ENCODE results near the gene SPSB1. TPM values are rescaled to one million over a fixed set of nuclear protein-coding genes. Genes with fewer than 3 reads are reported as not detected.
A peak's percentile ranks its signal among the peaks of the same experiment; 100 is the strongest.

The SPSB1 gene
- total and polyA plus RNA-seq, 2 experiments from 2014 or later, result 13.5 to 22.7 TPM

DNA sequence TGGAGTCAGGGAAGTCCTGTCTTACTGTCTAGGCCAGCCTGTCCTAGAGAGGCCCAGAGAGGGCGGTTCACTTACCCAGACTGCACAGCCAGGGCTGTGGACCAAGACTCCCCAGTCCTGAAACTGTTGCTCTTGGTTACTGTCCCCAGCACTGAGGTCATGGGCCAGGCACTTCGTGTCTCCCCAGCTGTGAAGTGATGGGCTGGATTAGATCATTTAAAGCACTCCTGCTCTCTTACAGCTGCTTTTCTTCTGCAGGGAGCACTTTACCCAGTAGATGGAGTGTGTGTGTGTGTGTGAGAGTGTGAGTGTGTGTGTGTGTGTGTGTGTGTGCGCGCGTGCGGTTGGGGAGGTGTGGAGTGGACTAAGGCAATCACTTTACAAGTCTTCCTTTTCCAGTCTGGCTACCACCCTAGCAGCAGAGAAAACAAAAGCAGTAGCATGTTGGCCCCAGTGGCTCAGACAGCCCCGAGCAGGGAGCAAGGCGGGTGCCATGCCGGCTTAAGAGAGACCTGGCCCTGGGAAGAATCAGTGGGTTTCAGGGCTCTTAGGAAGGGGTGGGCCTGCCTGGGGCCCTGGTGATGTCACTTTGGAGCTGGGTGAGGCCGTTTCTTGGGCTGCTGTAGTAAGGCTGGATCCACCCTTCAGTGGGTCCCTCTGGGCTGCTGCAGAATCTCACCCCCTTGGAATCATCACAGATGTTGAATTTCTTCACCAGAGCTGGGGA lies 2.4 kb downstream of the SPSB1 start:
- 17 to 19% methylated on average over 10 of the region's 10 CpGs for WGBS, 2 experiments (ENCODE audit: low coverage in 1 of 2, low lambda C conversion rate in 2 of 2, missing lambda C conversion rate in 2 of 2)
- Histone ChIP-seq H3K9me2 (ENCODE audit: insufficient read depth) (no peaks in the 10 kb centered on the region), H3K4me3 (peak overlapping the region; percentile 87), H3K27me3 (replicated peaks; ENCODE audit: insufficient read depth) (no peaks in the 10 kb centered on the region), H4K20me1 (ENCODE audit: insufficient read depth) (no peaks in the 10 kb centered on the region; the same call in 1 of the 2 replicates), H3F3A (ENCODE audit: insufficient read depth) (peaks cover 19% of the 10 kb centered on the region), H3K27ac (peak overlapping the region; percentile 76), H3K36me3 (ENCODE audit: low read depth) (no peaks in the 10 kb centered on the region), H3K79me2 (ENCODE audit: insufficient read depth) (peaks cover 65% of the 10 kb centered on the region), H2AFZ (no peak overlapping the region), H3K9ac (peak overlapping the region; percentile 87), H3K4me1 (ENCODE audit: insufficient read depth) (peaks cover 28% of the 10 kb centered on the region), H3K9me3 (ENCODE audit: low read depth) (no peaks in the 10 kb centered on the region), H3K4me2 (ENCODE audit: unreplicated experiment) (peak overlapping the region; percentile 61)
- no peak for TF ChIP-seq EZH2phosphoT487 (IDR thresholded peaks at IDR 0.05; ENCODE audit: insufficient read depth, low read depth)
- TF ChIP-seq EZH2 (IDR thresholded peaks at IDR 0.05; ENCODE audit: insufficient read depth, poor library complexity, severe bottlenecking), result no peak
- in situ Hi-C loops (cut with MboI), result no loop called here
- DNase-seq, result peak; percentile 75

DNA sequence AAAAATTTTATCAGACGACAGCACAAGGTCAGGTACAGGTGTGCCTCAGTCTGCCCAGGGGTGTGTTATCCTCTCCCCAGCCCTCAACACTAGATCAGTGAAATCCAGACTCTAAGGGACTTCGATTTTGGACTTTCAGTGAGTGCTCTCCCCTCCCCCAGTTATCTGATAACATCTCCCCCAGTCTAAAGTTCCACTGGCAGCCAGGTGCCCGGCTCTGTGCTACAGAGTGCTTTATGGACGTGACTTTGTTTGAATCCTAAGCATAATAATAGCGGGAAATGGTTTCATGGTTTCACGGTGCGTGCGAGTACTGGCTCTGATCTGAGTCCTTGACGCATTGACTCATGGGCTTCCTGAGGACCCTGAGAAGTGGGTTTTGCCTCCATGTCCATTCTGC lies 3.2 kb downstream of the SPSB1 start:
- in situ Hi-C loops (cut with MboI), result no loop called here
- H3K4me1 ChIP-seq (ENCODE audit: insufficient read depth), result peaks cover 28% of the 10 kb centered on the region
- 85 to 87% methylated on average over 9 of the region's 9 CpGs for WGBS, 2 experiments (ENCODE audit: low coverage in 1 of 2, low lambda C conversion rate in 2 of 2, missing lambda C conversion rate in 2 of 2)

DNA sequence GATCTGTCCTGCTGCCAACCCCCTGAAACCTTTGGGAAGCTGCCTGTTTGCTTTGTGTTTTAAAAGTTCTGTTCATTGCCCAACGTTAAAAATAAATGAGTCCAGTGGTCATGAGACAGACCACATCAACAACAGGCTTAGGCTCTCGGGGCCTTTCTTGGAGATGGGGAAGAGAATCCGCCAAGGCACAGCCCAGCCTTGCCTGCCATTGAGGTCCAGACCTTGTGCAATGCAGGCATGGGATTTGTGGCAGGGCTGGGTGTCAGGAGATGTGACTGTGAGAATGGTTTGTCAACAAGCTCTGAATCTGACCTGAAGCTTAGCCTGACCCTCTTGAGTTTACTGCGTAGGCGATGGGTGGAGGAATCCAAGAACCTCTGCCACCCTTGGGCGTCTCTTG lies 4.2 kb downstream of the SPSB1 start:
- peaks cover 28% of the 10 kb centered on the region for H3K4me1 ChIP-seq (ENCODE audit: insufficient read depth)
- H3K4me3 ChIP-seq, result no peak overlapping the region
- H3K9me2 ChIP-seq (ENCODE audit: insufficient read depth), result no peaks in the 10 kb centered on the region
- no peaks in the 10 kb centered on the region for H3K36me3 ChIP-seq (ENCODE audit: low read depth)
- no peak overlapping the region for H3K27ac ChIP-seq
- H3K4me2 ChIP-seq (ENCODE audit: unreplicated experiment), result no peak overlapping the region
- H3K79me2 ChIP-seq (ENCODE audit: insufficient read depth), result peaks cover 82% of the 10 kb centered on the region
- no peaks in the 10 kb centered on the region for H3K27me3 ChIP-seq (replicated peaks; ENCODE audit: insufficient read depth)
- H3F3A ChIP-seq (ENCODE audit: insufficient read depth), result peaks cover 11% of the 10 kb centered on the region
- no peak overlapping the region for H3K9ac ChIP-seq
- no peak overlapping the region for H2AFZ ChIP-seq
- H4K20me1 ChIP-seq (ENCODE audit: insufficient read depth), result no peaks in the 10 kb centered on the region; the same call in 1 of the 2 replicates
- WGBS, 2 experiments (ENCODE audit: low coverage in 1 of 2, low lambda C conversion rate in 2 of 2, missing lambda C conversion rate in 2 of 2), result 70% methylated on average over 6 of the region's 6 CpGs
- in situ Hi-C loops (cut with MboI), result no loop called here
- no peaks in the 10 kb centered on the region for H3K9me3 ChIP-seq (ENCODE audit: low read depth)
- DNase-seq, result no peak
- TF ChIP-seq EZH2phosphoT487 (IDR thresholded peaks at IDR 0.05; ENCODE audit: insufficient read depth, low read depth) (no peak), EZH2 (IDR thresholded peaks at IDR 0.05; ENCODE audit: insufficient read depth, poor library complexity, severe bottlenecking) (no peak)

More for the DNA sequence above, 3.2 kb downstream of the SPSB1 start:
- H3K27ac ChIP-seq, result no peak overlapping the region
- TF ChIP-seq EZH2 (IDR thresholded peaks at IDR 0.05; ENCODE audit: insufficient read depth, poor library complexity, severe bottlenecking) (no peak), EZH2phosphoT487 (IDR thresholded peaks at IDR 0.05; ENCODE audit: insufficient read depth, low read depth) (no peak)
- DNase-seq, result no peak
- H3K9me3 ChIP-seq (ENCODE audit: low read depth), result no peaks in the 10 kb centered on the region
- no peak overlapping the region for H3K4me2 ChIP-seq (ENCODE audit: unreplicated experiment)
- H3K79me2 ChIP-seq (ENCODE audit: insufficient read depth), result peaks cover 73% of the 10 kb centered on the region
- peak overlapping the region; percentile 87; the same call in 1 of the 2 replicates for H3K9ac ChIP-seq
- H3K4me3 ChIP-seq, result no peak overlapping the region
- no peaks in the 10 kb centered on the region for H3K36me3 ChIP-seq (ENCODE audit: low read depth)
- H3K9me2 ChIP-seq (ENCODE audit: insufficient read depth), result no peaks in the 10 kb centered on the region
- peaks cover 12% of the 10 kb centered on the region for H3F3A ChIP-seq (ENCODE audit: insufficient read depth)
- H3K27me3 ChIP-seq (replicated peaks; ENCODE audit: insufficient read depth), result no peaks in the 10 kb centered on the region
- H2AFZ ChIP-seq, result no peak overlapping the region
- H4K20me1 ChIP-seq (ENCODE audit: insufficient read depth), result no peaks in the 10 kb centered on the region; the same call in 1 of the 2 replicates

DNA sequence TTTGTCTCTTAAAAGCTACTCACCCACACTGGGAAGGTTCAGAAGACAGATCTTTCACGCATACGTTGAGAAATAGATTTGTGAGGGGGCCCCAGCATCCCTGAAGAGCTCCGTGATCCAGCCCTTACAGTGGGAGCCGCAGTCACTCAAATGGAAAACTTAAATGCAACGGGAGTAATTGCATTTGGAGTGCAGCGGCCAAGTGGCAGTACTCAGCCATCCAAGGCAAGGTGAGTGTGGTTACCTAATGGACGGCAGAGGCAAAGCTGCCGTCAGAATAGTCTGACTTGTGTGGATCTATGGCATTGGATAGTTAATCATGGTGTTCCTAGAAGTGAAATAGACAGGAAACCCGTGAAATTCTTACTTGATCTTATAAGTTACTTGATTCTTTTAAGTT lies 5.1 kb downstream of the SPSB1 start:
- Histone ChIP-seq H3K4me3 (no peak overlapping the region), H3K27ac (no peak overlapping the region), H3K4me2 (ENCODE audit: unreplicated experiment) (no peak overlapping the region), H3K9me2 (ENCODE audit: insufficient read depth) (no peaks in the 10 kb centered on the region), H4K20me1 (ENCODE audit: insufficient read depth) (no peaks in the 10 kb centered on the region; the same call in 1 of the 2 replicates), H3K79me2 (ENCODE audit: insufficient read depth) (peaks cover 92% of the 10 kb centered on the region), H3K27me3 (replicated peaks; ENCODE audit: insufficient read depth) (no peaks in the 10 kb centered on the region), H3K9me3 (ENCODE audit: low read depth) (no peaks in the 10 kb centered on the region), H3F3A (ENCODE audit: insufficient read depth) (peaks cover 21% of the 10 kb centered on the region), H2AFZ (no peak overlapping the region), H3K36me3 (ENCODE audit: low read depth) (no peaks in the 10 kb centered on the region), H3K4me1 (ENCODE audit: insufficient read depth) (peaks cover 37% of the 10 kb centered on the region), H3K9ac (no peak overlapping the region)
- in situ Hi-C loops (cut with MboI), result no loop called here
- DNase-seq, result no peak
- WGBS, 2 experiments (ENCODE audit: low coverage in 1 of 2, low lambda C conversion rate in 2 of 2, missing lambda C conversion rate in 2 of 2), result 68 to 70% methylated on average over 8 of the region's 9 CpGs
- no peak for TF ChIP-seq EZH2phosphoT487 (IDR thresholded peaks at IDR 0.05; ENCODE audit: insufficient read depth, low read depth)
